Transverse colon (tissue), 3 donors: ENCODE data around the gene SSX5.

Experiments used
- CTCF ChIP-seq, 5 experiments: fragments of 200-600 bp in 3 of 5; fragments of 450-650 bp in 2 of 5; sonication (generic) in 3 of 5; IDR thresholded peaks; 1 replicate in 2 of 5; 2 replicates in 3 of 5; pipeline ENCODE4 v1.5.1; 2016 to 2017; ENCODE audit warnings: antibody characterized with exemption in 5 of 5, inconsistent platforms in 3 of 5, mild to moderate bottlenecking in 2 of 5, moderate library complexity in 1 of 5
- EP300 ChIP-seq: sonication (generic); formaldehyde crosslinking; IDR thresholded peaks from one replicate; pipeline ENCODE4 v1.6.1; 2017; ENCODE audit warnings: antibody characterized with exemption, low read depth
- POLR2A ChIP-seq: fragments of 450-650 bp; IDR thresholded peaks from one replicate; pipeline ENCODE4 v1.6.1; 2016; ENCODE audit warnings: antibody characterized with exemption, mild to moderate bottlenecking, moderate library complexity

- TF ChIP-seq CTCF (IDR thresholded peaks at IDR 0.05), result no peak
- no peak for TF ChIP-seq POLR2A
- no peak for TF ChIP-seq EP300
These were observed 31.4 kb downstream of the SSX5 start for GRCh38 chrX:48165241-48165640.
